T1000 (cell line): ENCODE measurements around the gene PGAP6.

Experiments
- DNase-seq: peaks from one replicate; lab custom pipeline; 2025; ENCODE audit warnings: mixed read lengths; lab: John Stamatoyannopoulos, UW

Gene PGAP6

DNA sequence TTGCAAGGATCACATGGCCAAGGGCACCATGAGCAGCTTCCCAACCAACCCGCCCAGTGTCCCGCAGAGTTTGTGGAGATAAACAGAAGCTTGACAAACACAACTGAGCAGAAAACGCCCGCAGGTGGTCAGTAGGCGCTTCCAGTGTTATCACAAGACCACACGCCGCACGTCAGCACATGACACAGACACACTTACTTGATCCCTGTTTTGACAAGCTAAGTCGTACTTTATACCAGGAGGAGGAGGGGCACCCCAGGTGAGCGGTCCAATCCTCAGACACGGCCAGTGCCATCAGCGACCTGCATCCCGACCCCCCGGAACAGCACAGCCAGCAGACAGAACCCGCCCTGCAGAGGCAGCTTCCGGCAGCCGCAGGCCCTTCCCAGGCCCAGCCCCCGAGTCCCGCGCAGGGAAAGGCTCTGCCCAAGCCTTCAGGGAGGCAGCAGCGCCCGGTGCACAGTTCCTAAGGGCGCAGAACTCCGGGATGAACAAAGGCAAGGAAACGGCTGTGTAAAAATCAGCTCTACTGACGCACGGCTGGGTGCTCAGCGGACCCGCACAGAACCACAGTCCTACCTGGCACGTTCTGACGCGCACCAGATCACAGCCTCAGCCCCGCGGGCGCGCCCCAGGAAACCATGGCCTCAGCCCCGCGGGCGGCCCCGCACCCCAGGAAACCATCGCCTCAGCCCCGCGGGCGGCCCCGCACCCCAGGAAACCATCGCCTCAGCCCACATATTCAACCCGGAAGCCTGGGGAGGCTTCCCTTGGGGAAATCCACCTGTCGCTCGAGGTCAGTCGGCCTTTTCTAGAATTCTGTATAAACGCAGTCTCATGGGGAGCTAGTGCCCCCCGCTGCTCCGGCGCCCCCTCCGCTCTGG is 57.1 kb downstream of the PGAP6 start:
- no peak for DNase-seq

DNA sequence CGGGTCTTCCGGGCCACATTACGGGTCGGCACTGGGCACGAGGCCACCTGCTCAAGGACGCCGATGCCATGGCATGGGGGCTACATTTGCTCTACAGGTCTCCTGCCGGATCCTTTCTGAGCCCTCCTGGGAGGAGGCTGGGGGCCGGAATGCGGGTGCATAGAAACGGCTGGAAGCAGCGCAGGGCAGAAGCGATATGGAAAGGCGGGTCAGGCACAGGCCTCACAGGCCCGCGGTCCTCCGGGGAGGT is 57.7 kb downstream of the PGAP6 start:
- no peak for DNase-seq

DNA sequence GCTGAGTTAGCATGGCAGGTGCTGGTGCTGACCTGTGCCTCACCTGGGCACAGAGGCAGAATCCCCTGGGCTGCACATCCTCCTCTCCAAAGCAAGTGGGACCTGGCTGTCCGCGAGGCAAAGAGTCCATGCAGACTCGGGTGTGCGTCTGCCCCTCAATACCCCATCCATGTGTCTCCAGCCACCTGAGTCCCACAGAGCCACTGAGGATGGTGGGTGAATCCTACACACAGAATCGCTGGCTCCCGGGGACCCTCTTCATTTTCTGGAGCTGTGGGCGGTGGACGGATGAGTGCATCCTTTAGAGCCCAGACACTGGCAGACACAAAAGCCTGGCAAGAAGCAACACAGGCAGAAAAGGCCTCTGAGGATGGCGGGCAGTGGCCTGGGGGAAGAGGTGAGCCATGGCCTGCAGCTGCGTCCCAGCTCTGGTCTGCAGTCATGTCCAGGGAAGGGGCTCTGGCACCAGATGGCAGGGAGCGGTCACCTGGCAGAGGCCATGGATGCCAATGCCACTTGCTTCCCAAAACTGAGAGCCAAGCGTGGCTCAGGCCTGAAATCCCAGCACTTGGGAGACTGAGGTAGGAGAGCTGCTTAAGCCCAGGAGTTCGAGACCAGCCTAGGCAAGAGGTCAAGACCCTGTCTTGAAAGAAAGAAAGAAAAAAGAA is 59.2 kb downstream of the PGAP6 start:
- no peak for DNase-seq

DNA sequence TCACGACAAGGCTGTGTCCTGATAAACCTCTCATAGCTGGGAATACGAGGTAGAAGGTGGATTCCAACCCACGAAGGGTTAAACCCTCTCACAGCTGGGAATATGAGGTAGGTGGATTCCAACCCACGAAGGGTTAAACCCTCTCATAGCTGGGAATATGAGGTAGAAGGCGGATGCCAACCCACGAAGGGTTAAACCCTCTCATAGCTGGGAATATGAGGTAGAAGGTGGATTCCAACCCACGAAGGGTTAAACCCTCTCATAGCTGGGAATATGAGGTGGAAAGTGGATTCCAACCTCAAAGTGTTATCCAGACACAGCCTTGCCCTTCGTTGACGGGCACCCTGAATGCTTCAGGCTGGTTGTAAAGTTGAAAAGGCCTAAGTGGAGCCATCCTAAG is 60.2 kb downstream of the PGAP6 start:
- no peak for DNase-seq
